ENCODE measurements around the gene NAP1L5. TPM values are rescaled to one million over a fixed set of nuclear protein-coding genes. Genes with fewer than 3 reads are reported as not detected.

NAP1L5 gene
- total RNA-seq, 2 experiments from 2014 or later = 4.6 to 4.8 TPM

DNA sequence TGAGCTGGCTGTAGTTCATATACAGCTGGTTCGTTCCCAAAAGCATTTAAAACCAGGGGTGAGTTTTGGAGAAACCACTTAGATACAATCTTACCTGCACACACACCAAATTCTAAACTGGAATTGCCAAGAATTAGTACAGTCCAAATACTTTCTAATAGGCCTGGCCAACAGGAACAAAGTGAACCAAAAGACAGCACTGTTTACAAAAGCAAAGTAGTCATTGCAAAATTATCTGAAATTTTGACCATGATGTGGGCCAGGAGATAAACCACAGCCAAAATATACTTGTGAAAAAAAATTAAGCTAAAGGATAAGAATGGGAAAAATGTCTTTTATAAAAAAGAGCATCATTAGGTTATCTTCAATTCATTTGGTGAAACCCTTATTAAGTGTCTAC, 37.9 kb upstream of the NAP1L5 start:
- H3K27ac Mint-ChIP-seq = no peak overlapping the region
- no peaks in the 10 kb centered on the region for H3K9me3 Mint-ChIP-seq (ENCODE audit: insufficient read depth)
- POLR2A ChIA-PET = no interaction called here
- no peaks in the 10 kb centered on the region for H3K36me3 Mint-ChIP-seq (ENCODE audit: low read depth)
- H3K4me1 Mint-ChIP-seq (ENCODE audit: low read depth) = peaks cover 10% of the 10 kb centered on the region
- no peak overlapping the region for H3K4me3 Mint-ChIP-seq
- ATAC-seq = no peak
- DNase-seq = no peak
- no peaks in the 10 kb centered on the region for H3K27me3 Mint-ChIP-seq (ENCODE audit: low read depth)
- CTCF ChIA-PET = interaction anchor here (1.7 to 1.9 kb wide), 2 partner anchors 10 to 196 kb away, joined by 6 to 8 read pairs; no protein-coding TSS in a partner anchor

DNA sequence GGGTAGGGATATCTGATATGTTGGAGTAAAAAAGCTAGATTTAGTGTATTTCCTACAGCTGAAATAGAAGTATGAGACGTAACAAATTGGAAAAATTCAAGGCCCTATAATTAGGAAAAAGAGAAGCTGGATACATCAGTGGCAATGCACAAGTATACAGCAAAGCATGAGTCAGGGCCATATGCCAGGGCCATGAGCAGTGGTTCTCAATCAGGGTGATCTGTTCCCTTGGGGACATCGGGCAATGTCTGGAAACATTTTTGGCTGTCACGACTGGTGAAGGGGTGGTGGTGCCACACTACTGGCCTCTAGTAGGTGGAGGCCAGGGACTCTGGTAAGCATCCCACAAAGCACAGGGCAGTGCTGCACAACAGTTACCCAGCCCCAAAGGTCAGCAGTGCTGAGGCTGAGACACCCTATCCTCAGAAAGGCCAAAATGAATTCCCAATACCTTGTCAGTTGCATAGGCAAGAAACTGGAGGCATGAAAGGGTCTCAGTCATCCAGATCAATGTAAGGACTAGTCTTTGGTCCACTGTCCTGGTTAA, 36.8 kb upstream of the NAP1L5 start:
- Mint-ChIP-seq H3K27ac (no peak overlapping the region), H3K4me1 (ENCODE audit: low read depth) (peaks cover 10% of the 10 kb centered on the region), H3K27me3 (ENCODE audit: low read depth) (no peaks in the 10 kb centered on the region), H3K4me3 (no peak overlapping the region), H3K9me3 (ENCODE audit: insufficient read depth) (no peaks in the 10 kb centered on the region), H3K36me3 (ENCODE audit: low read depth) (peaks cover 4% of the 10 kb centered on the region)
- no peak for ATAC-seq
- CTCF ChIA-PET = interaction anchor here (1.7 to 1.9 kb wide), 2 partner anchors 9 to 194 kb away, joined by 6 to 8 read pairs; no protein-coding TSS in a partner anchor
- DNase-seq = no peak
- POLR2A ChIA-PET = no interaction called here

DNA sequence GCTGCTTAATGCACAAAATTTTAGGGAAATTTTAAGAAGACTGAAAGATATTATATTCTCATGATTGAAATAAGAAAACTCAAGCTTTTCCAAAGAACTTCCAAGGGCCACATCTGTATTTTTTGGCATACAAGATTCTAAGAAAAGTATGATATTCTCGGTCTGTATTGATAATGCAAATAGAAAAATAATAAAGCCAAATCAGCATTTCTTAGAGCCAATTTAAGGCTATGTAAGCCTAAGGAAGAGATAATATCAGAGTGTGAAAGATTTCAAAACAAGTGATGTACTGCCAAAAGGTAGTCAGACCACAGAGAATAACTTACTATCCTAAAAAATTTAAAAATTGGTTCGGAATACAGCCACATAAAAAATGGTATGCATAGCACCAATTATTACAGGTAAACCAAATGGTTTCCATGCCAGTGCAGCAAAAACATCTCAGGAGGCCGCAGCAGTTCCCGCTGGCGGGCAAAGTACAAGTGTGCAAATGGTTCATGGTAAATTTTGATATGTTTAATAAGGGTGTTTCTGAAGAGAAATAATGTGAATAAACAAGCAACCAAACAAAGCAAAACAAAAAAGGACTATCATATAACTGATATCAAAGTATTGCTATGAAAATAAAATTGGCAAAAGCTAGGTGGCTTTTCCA, 35.2 kb upstream of the NAP1L5 start:
- POLR2A ChIA-PET = no interaction called here
- Mint-ChIP-seq H3K4me3 (no peak overlapping the region), H3K27ac (no peak overlapping the region), H3K9me3 (ENCODE audit: insufficient read depth) (no peaks in the 10 kb centered on the region), H3K4me1 (ENCODE audit: low read depth) (peaks cover 7% of the 10 kb centered on the region), H3K36me3 (ENCODE audit: low read depth) (peaks cover 6% of the 10 kb centered on the region), H3K27me3 (ENCODE audit: low read depth) (no peaks in the 10 kb centered on the region)
- DNase-seq = no peak
- CTCF ChIA-PET = no interaction called here
- ATAC-seq = no peak

DNA sequence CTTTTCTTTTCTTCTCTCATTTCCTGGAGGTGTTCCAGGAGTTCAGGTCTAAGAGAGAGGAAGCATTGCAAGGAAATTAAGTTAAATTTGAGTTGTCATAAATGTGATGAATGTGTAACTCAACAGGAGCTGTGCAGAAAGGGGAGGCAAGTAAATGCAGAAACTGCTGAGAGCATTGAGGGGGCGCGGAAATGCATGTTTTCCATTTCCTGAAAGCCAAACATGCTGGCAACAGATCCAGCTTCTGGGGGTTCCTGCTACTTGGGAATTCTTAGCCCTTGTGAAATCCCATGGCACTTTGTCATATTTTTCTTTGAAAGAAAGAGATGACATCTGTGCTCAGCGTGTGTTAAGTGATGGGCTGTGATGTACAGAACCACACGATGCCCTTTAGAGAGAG, 33.8 kb upstream of the NAP1L5 start:
- Mint-ChIP-seq H3K27me3 (ENCODE audit: low read depth) (no peaks in the 10 kb centered on the region), H3K27ac (no peak overlapping the region), H3K9me3 (ENCODE audit: insufficient read depth) (no peaks in the 10 kb centered on the region), H3K4me1 (ENCODE audit: low read depth) (no peaks in the 10 kb centered on the region), H3K36me3 (ENCODE audit: low read depth) (peaks cover 9% of the 10 kb centered on the region), H3K4me3 (no peak overlapping the region)
- ATAC-seq = no peak
- POLR2A ChIA-PET = no interaction called here
- CTCF ChIA-PET = interaction anchor here (0.9 kb wide), 1 partner anchor 192 kb away, joined by 3 read pairs; no protein-coding TSS in a partner anchor
- DNase-seq = no peak

DNA sequence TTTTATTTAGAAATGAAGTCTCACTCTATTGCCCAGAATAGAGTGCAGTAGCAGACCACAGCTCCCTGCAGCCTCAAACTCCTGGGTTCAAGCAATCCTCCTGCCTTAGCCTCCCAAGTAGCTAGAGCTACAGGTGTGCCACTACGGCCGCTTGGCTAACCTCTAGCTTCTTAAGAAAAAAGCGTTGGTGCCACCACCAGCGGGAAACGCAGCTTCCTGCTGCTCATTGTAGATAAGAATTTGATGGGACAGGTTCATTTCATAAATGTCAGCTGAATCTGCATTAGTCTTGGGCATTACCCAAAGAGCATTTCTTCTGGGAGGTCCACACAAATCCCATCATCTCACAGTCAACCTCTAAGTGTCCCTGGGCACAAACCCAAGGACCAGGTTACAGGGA, 33.2 kb upstream of the NAP1L5 start:
- ChIA-PET POLR2A (no interaction called here), CTCF (no interaction called here)
- DNase-seq = no peak
- no peaks in the 10 kb centered on the region for H3K4me1 Mint-ChIP-seq (ENCODE audit: low read depth)
- H3K36me3 Mint-ChIP-seq (ENCODE audit: low read depth) = peaks cover 9% of the 10 kb centered on the region
- no peak for ATAC-seq
- H3K27ac Mint-ChIP-seq = no peak overlapping the region
- H3K4me3 Mint-ChIP-seq = no peak overlapping the region
- no peaks in the 10 kb centered on the region for H3K27me3 Mint-ChIP-seq (ENCODE audit: low read depth)
- H3K9me3 Mint-ChIP-seq (ENCODE audit: insufficient read depth) = no peaks in the 10 kb centered on the region

DNA sequence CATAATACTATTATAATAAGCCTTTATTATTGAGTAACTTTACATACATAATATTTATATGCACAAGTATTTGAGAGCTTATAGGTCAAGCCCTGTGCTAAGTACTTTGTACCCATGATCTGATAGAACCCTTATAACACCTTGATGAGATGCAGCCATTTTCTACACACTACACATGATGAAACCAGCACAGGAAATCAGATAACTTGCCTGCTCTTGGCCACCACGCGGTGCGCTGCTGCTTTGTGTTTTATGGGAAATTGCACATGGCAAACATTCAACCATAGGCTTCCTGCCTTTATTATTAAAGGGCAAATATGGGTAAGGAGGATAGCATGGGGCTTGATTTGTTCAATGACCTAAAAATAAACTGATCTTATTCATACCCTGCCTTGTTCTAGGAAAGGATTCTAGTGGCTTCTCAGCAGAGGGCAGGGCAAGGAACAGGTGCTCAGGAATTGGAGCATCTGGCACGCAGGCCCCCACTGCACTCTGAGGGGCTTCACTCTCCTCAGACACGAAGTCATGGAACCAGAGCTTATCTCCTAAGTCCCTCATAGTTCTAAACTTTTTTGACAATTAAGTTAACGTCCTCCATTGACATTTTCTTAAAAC, 31.6 kb upstream of the NAP1L5 start:
- no peaks in the 10 kb centered on the region for H3K4me1 Mint-ChIP-seq (ENCODE audit: low read depth)
- ChIA-PET CTCF (no interaction called here), POLR2A (no interaction called here)
- ATAC-seq (no peak), DNase-seq (no peak)
- peaks cover 9% of the 10 kb centered on the region for H3K36me3 Mint-ChIP-seq (ENCODE audit: low read depth)
- H3K9me3 Mint-ChIP-seq (ENCODE audit: insufficient read depth) = no peaks in the 10 kb centered on the region
- H3K4me3 Mint-ChIP-seq = no peak overlapping the region
- H3K27ac Mint-ChIP-seq = no peak overlapping the region
- no peaks in the 10 kb centered on the region for H3K27me3 Mint-ChIP-seq (ENCODE audit: low read depth)

DNA sequence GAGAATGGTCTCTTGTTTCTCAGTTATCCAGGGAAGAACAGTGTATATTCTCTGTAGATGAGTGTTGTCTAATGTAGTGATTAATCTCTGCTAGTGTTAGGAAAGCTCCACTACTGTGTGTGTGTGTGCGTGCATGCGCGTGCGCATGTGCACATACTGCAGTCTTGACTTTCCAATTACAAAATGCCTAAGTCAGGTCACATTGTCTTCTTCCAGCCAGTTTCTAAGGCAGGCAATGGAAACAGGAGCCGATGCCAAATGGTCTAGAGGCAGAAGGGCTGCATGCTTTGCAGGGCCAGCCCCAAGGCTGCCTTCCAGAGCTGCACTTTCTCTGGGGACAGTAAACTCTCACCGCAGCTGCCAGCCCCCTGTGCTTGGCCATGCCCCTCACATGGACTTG, 30.5 kb upstream of the NAP1L5 start:
- Mint-ChIP-seq H3K27me3 (ENCODE audit: low read depth) (no peaks in the 10 kb centered on the region), H3K27ac (no peak overlapping the region), H3K9me3 (ENCODE audit: insufficient read depth) (no peaks in the 10 kb centered on the region), H3K4me1 (ENCODE audit: low read depth) (no peaks in the 10 kb centered on the region), H3K4me3 (no peak overlapping the region), H3K36me3 (ENCODE audit: low read depth) (peaks cover 9% of the 10 kb centered on the region)
- CTCF ChIA-PET = no interaction called here
- POLR2A ChIA-PET = no interaction called here
- ATAC-seq (no peak), DNase-seq (no peak)

DNA sequence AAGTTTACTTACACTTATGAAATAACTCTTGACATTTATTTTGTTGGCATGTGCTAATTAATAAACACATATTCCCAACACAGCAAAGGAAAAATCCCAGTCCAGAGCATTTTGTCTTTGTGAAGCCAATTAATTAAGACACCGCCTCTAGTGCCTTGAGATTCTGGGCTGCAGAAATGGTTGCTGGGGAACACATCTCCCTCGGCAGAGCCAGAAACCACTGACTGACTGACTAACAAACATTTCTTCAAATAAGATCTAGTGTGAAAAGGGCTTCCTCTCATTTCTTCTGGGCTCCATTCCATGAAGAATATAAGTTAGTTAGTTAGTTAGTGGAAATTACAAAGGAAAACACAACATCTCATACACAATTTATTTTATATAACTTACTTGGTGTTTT, 28.4 kb upstream of the NAP1L5 start:
- DNase-seq = no peak
- ChIA-PET CTCF (interaction anchor here (1.9 to 2.1 kb wide), 2 partner anchors 10 to 186 kb away, joined by 6 to 14 read pairs; no protein-coding TSS in a partner anchor), POLR2A (no interaction called here)

DNA sequence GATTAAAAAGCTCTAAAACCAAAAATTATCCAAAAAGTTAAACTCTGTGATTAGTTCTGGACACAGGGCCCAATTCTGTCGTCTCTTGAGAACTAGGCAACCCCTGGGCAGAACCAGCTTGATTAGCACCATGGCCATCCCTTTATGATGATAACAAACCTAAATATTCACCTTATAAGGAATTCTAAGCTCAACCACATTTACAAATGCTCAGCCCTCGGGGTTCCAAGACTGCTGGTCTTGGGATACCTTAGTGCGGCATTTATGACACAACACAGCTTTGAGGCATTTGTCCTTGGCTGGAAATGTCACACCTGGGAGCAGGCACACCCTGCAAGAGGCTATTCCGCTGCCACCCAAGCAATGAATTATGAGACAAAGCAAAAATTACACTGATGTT, 27.5 kb upstream of the NAP1L5 start:
- ATAC-seq = no peak

More for the DNA sequence above, 28.4 kb upstream of the NAP1L5 start:
- H3K36me3 Mint-ChIP-seq (ENCODE audit: low read depth) = peaks cover 9% of the 10 kb centered on the region
- no peak overlapping the region for H3K4me3 Mint-ChIP-seq
- H3K27ac Mint-ChIP-seq = no peak overlapping the region
- ATAC-seq = no peak
- no peaks in the 10 kb centered on the region for H3K27me3 Mint-ChIP-seq (ENCODE audit: low read depth)
- no peaks in the 10 kb centered on the region for H3K9me3 Mint-ChIP-seq (ENCODE audit: insufficient read depth)
- H3K4me1 Mint-ChIP-seq (ENCODE audit: low read depth) = no peaks in the 10 kb centered on the region

DNA sequence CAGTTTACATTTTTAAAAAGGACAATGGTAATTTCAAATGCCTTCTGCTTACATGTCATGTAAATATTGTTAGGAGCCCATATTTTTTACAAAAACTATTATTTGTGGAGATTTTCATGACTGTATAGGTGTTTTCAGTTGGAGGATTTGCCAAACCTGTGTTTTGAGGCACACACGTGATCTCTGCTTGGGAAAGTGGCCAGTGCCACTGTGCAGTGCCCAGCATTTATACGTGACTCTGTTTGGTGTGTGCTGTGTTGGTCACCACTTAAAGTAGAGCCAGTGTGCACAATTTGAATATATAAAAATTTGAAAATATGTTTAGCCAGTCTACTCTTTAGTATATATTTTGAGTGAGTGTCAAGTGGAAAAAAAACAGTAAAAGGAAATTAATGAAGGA, 26.8 kb upstream of the NAP1L5 start:
- H3K27me3 Mint-ChIP-seq (ENCODE audit: low read depth) = no peaks in the 10 kb centered on the region
- ChIA-PET POLR2A (no interaction called here), CTCF (interaction anchor here (2.1 kb wide), 1 partner anchor 11 kb away, joined by 4 read pairs; no protein-coding TSS in a partner anchor)
- H3K4me3 Mint-ChIP-seq = no peak overlapping the region
- ATAC-seq = no peak
- no peak overlapping the region for H3K27ac Mint-ChIP-seq
- no peaks in the 10 kb centered on the region for H3K4me1 Mint-ChIP-seq (ENCODE audit: low read depth)
- H3K9me3 Mint-ChIP-seq (ENCODE audit: insufficient read depth) = no peaks in the 10 kb centered on the region
- DNase-seq = no peak
- H3K36me3 Mint-ChIP-seq (ENCODE audit: low read depth) = peaks cover 6% of the 10 kb centered on the region

More for the DNA sequence above, 27.5 kb upstream of the NAP1L5 start:
- Mint-ChIP-seq H3K27me3 (ENCODE audit: low read depth) (no peaks in the 10 kb centered on the region), H3K36me3 (ENCODE audit: low read depth) (peaks cover 9% of the 10 kb centered on the region), H3K4me1 (ENCODE audit: low read depth) (no peaks in the 10 kb centered on the region), H3K4me3 (no peak overlapping the region), H3K9me3 (ENCODE audit: insufficient read depth) (no peaks in the 10 kb centered on the region), H3K27ac (no peak overlapping the region)
- CTCF ChIA-PET = interaction anchor here (1.9 to 2.1 kb wide), 2 partner anchors 10 to 185 kb away, joined by 6 to 14 read pairs; no protein-coding TSS in a partner anchor
- POLR2A ChIA-PET = no interaction called here
- DNase-seq = no peak

DNA sequence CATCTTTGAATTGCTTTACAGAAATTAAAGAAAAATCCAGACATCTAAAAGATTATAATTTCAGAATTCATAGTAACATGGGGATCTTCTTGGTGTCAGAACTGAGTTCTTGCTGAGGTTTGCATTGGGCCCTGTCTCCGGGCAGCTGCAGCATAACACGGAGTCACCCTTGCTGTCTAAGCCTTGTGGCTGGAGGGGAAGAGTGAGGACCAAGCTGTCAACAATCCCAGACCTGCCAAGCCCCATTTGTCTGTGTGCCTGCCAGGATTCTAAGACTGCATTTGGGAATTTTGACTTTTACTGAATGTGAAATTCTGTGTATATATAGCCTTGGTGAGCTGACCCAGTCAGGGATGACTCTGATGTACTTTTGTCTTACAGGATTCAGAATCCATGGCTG, 25.2 kb upstream of the NAP1L5 start:
- peaks cover 11% of the 10 kb centered on the region for H3K36me3 Mint-ChIP-seq (ENCODE audit: low read depth)
- H3K9me3 Mint-ChIP-seq (ENCODE audit: insufficient read depth) = peaks cover under 1% of the 10 kb centered on the region
- CTCF ChIA-PET = interaction anchor here (0.5 to 2.1 kb wide), 3 partner anchors 9 to 562 kb away, joined by 3 to 4 read pairs (median 3); no protein-coding TSS in a partner anchor
- DNase-seq (no peak), ATAC-seq (no peak)
- no peaks in the 10 kb centered on the region for H3K4me1 Mint-ChIP-seq (ENCODE audit: low read depth)
- H3K27ac Mint-ChIP-seq = no peak overlapping the region
- H3K4me3 Mint-ChIP-seq = no peak overlapping the region
- POLR2A ChIA-PET = no interaction called here
- H3K27me3 Mint-ChIP-seq (ENCODE audit: low read depth) = no peaks in the 10 kb centered on the region

DNA sequence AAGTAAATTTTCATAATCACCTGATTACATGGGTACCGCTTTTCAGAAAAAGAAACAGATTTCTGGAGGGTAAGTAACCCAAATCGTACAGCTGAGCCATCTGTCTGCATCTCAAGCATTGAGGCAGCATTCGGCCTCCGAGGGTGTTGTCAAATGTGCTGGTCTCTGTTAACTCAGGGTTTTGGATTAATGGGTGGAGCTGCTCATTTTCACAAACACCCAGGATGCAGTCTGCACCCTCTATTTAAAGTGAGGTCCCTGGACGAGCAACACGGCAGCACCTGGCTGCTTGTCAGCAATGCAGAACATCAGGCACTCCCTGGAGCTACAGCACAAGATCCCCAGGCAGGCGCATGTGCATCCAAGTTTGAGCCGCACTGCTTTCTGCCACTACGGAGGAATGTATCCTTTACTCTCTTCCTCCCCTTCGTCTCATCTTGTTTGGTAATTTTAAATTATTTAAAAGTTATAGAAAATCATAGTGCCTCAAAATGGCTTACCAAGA, 24.7 kb upstream of the NAP1L5 start:
- H3K4me3 Mint-ChIP-seq = no peak overlapping the region
- H3K27me3 Mint-ChIP-seq (ENCODE audit: low read depth) = no peaks in the 10 kb centered on the region
- CTCF ChIA-PET = interaction anchor here (0.5 to 0.7 kb wide), 2 partner anchors 317 to 562 kb away, joined by 3 read pairs; no protein-coding TSS in a partner anchor
- peaks cover 12% of the 10 kb centered on the region for H3K36me3 Mint-ChIP-seq (ENCODE audit: low read depth)
- peaks cover 6% of the 10 kb centered on the region for H3K9me3 Mint-ChIP-seq (ENCODE audit: insufficient read depth)
- no peak for DNase-seq
- ATAC-seq = no peak
- POLR2A ChIA-PET = no interaction called here
- H3K27ac Mint-ChIP-seq = no peak overlapping the region
- no peaks in the 10 kb centered on the region for H3K4me1 Mint-ChIP-seq (ENCODE audit: low read depth)
